ENCODE measurements around the gene FATE1. TPM values are rescaled to one million over a fixed set of nuclear protein-coding genes. Genes with fewer than 3 reads are reported as not detected.

Gene FATE1
- total RNA-seq, 1 donor from 2014 or later = not detected

GRCh38 chrX:151742311-151742710 lies 26.5 kb downstream of the FATE1 start:
- no peak for DNase-seq (ENCODE audit: low read depth, low spot score)

GRCh38 chrX:151743651-151744470 lies 28.0 kb downstream of the FATE1 start:
- no peak for DNase-seq (ENCODE audit: low read depth, low spot score)

GRCh38 chrX:151745651-151746050 lies 29.8 kb downstream of the FATE1 start:
- DNase-seq (ENCODE audit: low read depth, low spot score) = no peak

- DNase-seq (ENCODE audit: low read depth, low spot score) = no peak
Measured at GRCh38 chrX:151746502-151746901, 30.7 kb downstream of the FATE1 start.

GRCh38 chrX:151750511-151750910 lies 34.7 kb downstream of the FATE1 start:
- DNase-seq (ENCODE audit: low read depth, low spot score) = no peak

- no peak for DNase-seq (ENCODE audit: low read depth, low spot score)
Measured at GRCh38 chrX:151752847-151753246, 37.0 kb downstream of the FATE1 start.

GRCh38 chrX:151753313-151754046 lies 37.6 kb downstream of the FATE1 start:
- DNase-seq (ENCODE audit: low read depth, low spot score) = no peak

- no peak for DNase-seq (ENCODE audit: low read depth, low spot score)
Measured at GRCh38 chrX:151754047-151754429, 38.2 kb downstream of the FATE1 start.

- DNase-seq (ENCODE audit: low read depth, low spot score) = no peak
Measured at GRCh38 chrX:151754641-151755215, 38.9 kb downstream of the FATE1 start.

- no peak for DNase-seq (ENCODE audit: low read depth, low spot score)
Measured at GRCh38 chrX:151759041-151759708, 43.3 kb downstream of the FATE1 start.

- no peak for DNase-seq (ENCODE audit: low read depth, low spot score)
Measured at GRCh38 chrX:151762802-151763201, 47.0 kb downstream of the FATE1 start.

- no peak for DNase-seq (ENCODE audit: low read depth, low spot score)
Measured at GRCh38 chrX:151763711-151764110, 47.9 kb downstream of the FATE1 start.

- DNase-seq (ENCODE audit: low read depth, low spot score) = no peak
Measured at GRCh38 chrX:151765026-151765425, 49.2 kb downstream of the FATE1 start.

- no peak for DNase-seq (ENCODE audit: low read depth, low spot score)
Measured at GRCh38 chrX:151771726-151772125, 55.9 kb downstream of the FATE1 start.

Other genes starting within 250 kb of the FATE1 start
- not detected in 2 replicates for gene PASD1, start 152.4 kb upstream of the FATE1 start, total RNA-seq
- gene PRRG3, start 20.6 kb upstream of the FATE1 start, total RNA-seq = not detected in 2 replicates
- gene CNGA2, start 18.7 kb downstream of the FATE1 start, total RNA-seq = not detected in 2 replicates
- not detected in 2 replicates for gene MAGEA4, start 196.9 kb downstream of the FATE1 start, total RNA-seq